GM21737 (cell line): ENCODE results near the gene ST6GAL1.
A peak's percentile ranks its signal among the peaks of the same experiment; 100 is the strongest.

ENCODE experiments used
- ATAC-seq: cut with Tn5 transposase; IDR thresholded peaks from one replicate; pipeline ENCODE4 v1.9.1; 2021; ENCODE audit warnings: mild to moderate bottlenecking, moderate library complexity; ENCODE audit not compliant: unreplicated experiment

Gene ST6GAL1

GRCh38 chr3:187102073-187102634 is 171.8 kb downstream of the ST6GAL1 start:
- no peak for ATAC-seq

- ATAC-seq = no peak
These were observed 172.9 kb downstream of the ST6GAL1 start for GRCh38 chr3:187103251-187103650.

GRCh38 chr3:187104342-187104741 is 174.0 kb downstream of the ST6GAL1 start:
- no peak for ATAC-seq

- no peak for ATAC-seq
These were observed 174.6 kb downstream of the ST6GAL1 start for GRCh38 chr3:187104933-187105332.

- no peak for ATAC-seq
These were observed 175.4 kb downstream of the ST6GAL1 start for GRCh38 chr3:187105700-187106099.

GRCh38 chr3:187107989-187108388 is 177.7 kb downstream of the ST6GAL1 start:
- no peak for ATAC-seq

GRCh38 chr3:187110156-187110555 is 179.8 kb downstream of the ST6GAL1 start:
- ATAC-seq = no peak

- ATAC-seq = no peak
These were observed 182.8 kb downstream of the ST6GAL1 start for GRCh38 chr3:187112934-187113793.

GRCh38 chr3:187114511-187114910 is 184.2 kb downstream of the ST6GAL1 start:
- ATAC-seq = no peak

- ATAC-seq = no peak
These were observed 190.0 kb downstream of the ST6GAL1 start for GRCh38 chr3:187120326-187120725.

- no peak for ATAC-seq
These were observed 191.9 kb downstream of the ST6GAL1 start for GRCh38 chr3:187122261-187122660.

- peak; percentile 81 for ATAC-seq
These were observed 195.1 kb downstream of the ST6GAL1 start for GRCh38 chr3:187125319-187126031.
